Measurements from ENCODE around the gene USO1.
"Not testable (repeated sequence)": the region's sequence is repeated elsewhere in the genome, so short reads cannot be mapped to it uniquely, and the experiment has no call there.

USO1 gene

DNA sequence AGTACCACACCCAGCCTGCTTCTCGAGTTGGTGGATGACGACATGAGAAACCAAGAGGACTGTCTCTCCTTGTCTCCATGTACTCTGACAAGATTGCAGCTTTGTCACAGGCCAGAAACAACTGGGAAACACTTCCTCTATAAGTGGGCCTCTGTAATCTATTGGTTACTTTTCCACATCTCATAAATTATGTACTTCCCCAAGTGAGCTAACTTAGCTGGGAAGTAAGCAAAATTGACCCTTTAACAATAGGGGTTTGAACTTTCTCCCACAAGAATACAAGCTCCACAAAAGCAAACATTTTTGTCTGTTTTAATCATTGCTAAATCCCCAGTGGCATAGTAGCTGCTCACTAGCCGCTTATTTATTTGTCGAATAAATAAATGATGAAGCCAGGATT lies 14.1 kb upstream of the USO1 start:
- no peak overlapping the region for H3K9ac ChIP-seq (ENCODE audit: low read depth in 1 of 2, low read length in 2 of 2)
- H3K36me3 ChIP-seq (ENCODE audit: control insufficient read depth in 1 of 2, insufficient read depth in 2 of 2, low read length in 2 of 2) = no peaks in the 10 kb centered on the region
- H3K9me3 ChIP-seq (ENCODE audit: control insufficient read depth in 1 of 2, low read length in 2 of 2) = no peaks in the 10 kb centered on the region
- no peak overlapping the region for H3K27ac ChIP-seq (ENCODE audit: low read depth, low read length)
- H3K4me1 ChIP-seq (ENCODE audit: control insufficient read depth in 1 of 2, insufficient read depth in 2 of 2, low read length in 2 of 2) = no peaks in the 10 kb centered on the region
- H3K27me3 ChIP-seq (ENCODE audit: control insufficient read depth in 1 of 2, insufficient read depth in 2 of 2, low read length in 2 of 2) = no peaks in the 10 kb centered on the region
- H3K4me3 ChIP-seq (ENCODE audit: low read depth in 1 of 2, low read length in 2 of 2) = no peak overlapping the region

DNA sequence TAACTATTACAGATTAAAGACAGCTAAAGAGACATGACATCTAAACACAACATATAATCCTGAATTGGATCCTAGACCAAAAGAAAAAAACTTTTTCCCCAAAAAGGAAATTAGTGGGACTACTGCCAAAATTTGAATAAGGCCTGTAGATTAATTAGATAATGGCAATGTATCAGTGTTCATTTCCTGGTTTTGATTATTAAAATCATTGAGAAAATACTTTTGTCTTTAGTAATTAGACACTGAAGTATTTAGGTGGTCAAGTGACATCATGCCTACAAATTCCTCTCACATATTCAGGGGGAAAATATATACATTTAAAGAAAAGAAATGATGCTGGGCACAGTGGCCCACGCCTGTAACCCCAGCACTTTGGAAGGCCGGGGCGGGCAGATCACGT lies 10.4 kb upstream of the USO1 start:
- Histone ChIP-seq H3K9ac (ENCODE audit: low read depth in 1 of 2, low read length in 2 of 2) (no peak overlapping the region), H3K4me1 (ENCODE audit: control insufficient read depth in 1 of 2, insufficient read depth in 2 of 2, low read length in 2 of 2) (no peaks in the 10 kb centered on the region), H3K4me3 (ENCODE audit: low read depth in 1 of 2, low read length in 2 of 2) (no peak overlapping the region), H3K27me3 (ENCODE audit: control insufficient read depth in 1 of 2, insufficient read depth in 2 of 2, low read length in 2 of 2) (no peaks in the 10 kb centered on the region), H3K27ac (ENCODE audit: low read depth, low read length) (no peak overlapping the region), H3K9me3 (ENCODE audit: control insufficient read depth in 1 of 2, low read length in 2 of 2) (no peaks in the 10 kb centered on the region), H3K36me3 (ENCODE audit: control insufficient read depth in 1 of 2, insufficient read depth in 2 of 2, low read length in 2 of 2) (no peaks in the 10 kb centered on the region)

DNA sequence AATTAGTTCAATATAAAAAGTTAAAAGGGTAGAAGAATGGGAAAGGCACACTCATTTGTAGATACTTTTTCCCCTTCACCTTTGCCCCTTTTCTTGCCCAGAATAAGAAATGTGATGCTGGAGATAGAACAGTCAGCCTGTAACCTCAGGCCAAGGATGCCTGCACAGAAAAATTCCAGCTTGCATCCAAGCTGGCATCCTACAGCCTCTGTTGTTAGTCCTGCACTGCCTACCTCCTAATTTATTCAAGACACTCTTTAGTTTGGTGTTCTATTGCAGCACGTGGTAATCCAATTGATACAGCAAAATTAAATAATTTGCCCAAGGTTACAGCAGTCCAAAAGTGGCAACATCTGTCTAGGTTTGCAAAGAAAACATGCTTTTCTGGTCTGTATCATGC lies 9.7 kb upstream of the USO1 start:
- Histone ChIP-seq H3K9me3 (ENCODE audit: control insufficient read depth in 1 of 2, low read length in 2 of 2) (no peaks in the 10 kb centered on the region), H3K36me3 (ENCODE audit: control insufficient read depth in 1 of 2, insufficient read depth in 2 of 2, low read length in 2 of 2) (no peaks in the 10 kb centered on the region), H3K4me1 (ENCODE audit: control insufficient read depth in 1 of 2, insufficient read depth in 2 of 2, low read length in 2 of 2) (no peaks in the 10 kb centered on the region), H3K9ac (ENCODE audit: low read depth in 1 of 2, low read length in 2 of 2) (no peak overlapping the region), H3K27ac (ENCODE audit: low read depth, low read length) (no peak overlapping the region), H3K4me3 (ENCODE audit: low read depth in 1 of 2, low read length in 2 of 2) (no peak overlapping the region), H3K27me3 (ENCODE audit: control insufficient read depth in 1 of 2, insufficient read depth in 2 of 2, low read length in 2 of 2) (no peaks in the 10 kb centered on the region)

DNA sequence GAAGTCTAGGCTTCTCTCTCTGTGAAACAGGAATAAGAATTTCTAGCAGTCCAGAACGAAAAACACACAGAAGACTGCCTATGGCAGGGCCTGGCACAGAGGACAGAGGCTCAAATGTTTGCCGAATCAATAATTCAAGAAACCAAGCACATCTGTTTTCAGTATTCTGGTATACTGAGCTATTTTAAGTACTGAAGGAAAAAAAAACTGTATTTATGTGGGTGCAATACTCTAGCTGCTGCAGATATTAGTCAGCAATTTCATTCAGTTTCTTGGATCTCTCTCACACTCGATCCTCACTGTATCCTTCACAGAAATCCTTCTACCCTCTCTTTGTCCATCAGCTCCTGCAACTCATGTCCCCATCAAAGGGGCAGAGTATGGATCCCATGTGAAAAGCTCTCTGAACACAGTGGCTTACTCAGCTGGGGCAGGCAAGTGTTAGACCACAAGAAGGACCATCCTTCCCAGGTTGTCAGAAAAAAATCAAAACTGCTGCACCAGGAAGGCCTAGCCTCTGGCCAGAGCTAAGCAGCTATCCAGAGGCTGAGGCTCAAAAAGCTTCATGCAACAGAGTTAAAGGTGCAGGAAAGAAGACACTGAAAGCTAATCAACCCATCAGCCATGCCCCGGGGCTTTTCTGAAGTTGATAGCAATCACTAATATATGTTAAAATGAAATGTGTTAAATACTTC lies 9.1 kb upstream of the USO1 start:
- H3K4me1 ChIP-seq (ENCODE audit: control insufficient read depth in 1 of 2, insufficient read depth in 2 of 2, low read length in 2 of 2) = no peaks in the 10 kb centered on the region
- H3K27me3 ChIP-seq (ENCODE audit: control insufficient read depth in 1 of 2, insufficient read depth in 2 of 2, low read length in 2 of 2) = no peaks in the 10 kb centered on the region
- H3K4me3 ChIP-seq (ENCODE audit: low read depth in 1 of 2, low read length in 2 of 2) = no peak overlapping the region
- no peaks in the 10 kb centered on the region for H3K9me3 ChIP-seq (ENCODE audit: control insufficient read depth in 1 of 2, low read length in 2 of 2)
- no peaks in the 10 kb centered on the region for H3K36me3 ChIP-seq (ENCODE audit: control insufficient read depth in 1 of 2, insufficient read depth in 2 of 2, low read length in 2 of 2)
- H3K9ac ChIP-seq (ENCODE audit: low read depth in 1 of 2, low read length in 2 of 2) = no peak overlapping the region
- no peak overlapping the region for H3K27ac ChIP-seq (ENCODE audit: low read depth, low read length)

DNA sequence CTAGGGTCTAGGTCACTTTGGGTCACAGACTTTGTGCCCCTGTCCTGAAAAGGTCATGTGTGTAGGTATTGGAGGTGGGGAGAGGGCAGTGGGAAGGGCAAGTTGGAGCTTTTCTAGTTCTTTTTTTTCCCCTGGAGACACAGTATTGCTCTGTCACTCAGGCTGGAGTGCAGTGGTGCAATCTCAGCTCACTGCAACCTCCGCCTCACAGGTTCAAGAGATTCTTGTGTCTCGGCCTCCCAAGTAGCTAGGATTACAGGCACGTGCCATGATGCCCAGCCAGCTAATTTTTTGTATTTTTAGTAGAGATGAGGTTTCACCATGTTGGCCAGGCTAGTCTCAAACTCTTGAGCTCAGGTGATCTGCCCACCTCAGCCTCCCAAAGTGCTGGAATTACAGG lies 8.3 kb upstream of the USO1 start:
- not testable (repeated sequence) for H3K9me3 ChIP-seq (ENCODE audit: control insufficient read depth in 1 of 2, low read length in 2 of 2); H3K4me3 ChIP-seq (ENCODE audit: low read depth in 1 of 2, low read length in 2 of 2); H3K27ac ChIP-seq (ENCODE audit: low read depth, low read length); H3K27me3 ChIP-seq (ENCODE audit: control insufficient read depth in 1 of 2, insufficient read depth in 2 of 2, low read length in 2 of 2); H3K36me3 ChIP-seq (ENCODE audit: control insufficient read depth in 1 of 2, insufficient read depth in 2 of 2, low read length in 2 of 2); H3K9ac ChIP-seq (ENCODE audit: low read depth in 1 of 2, low read length in 2 of 2); H3K4me1 ChIP-seq (ENCODE audit: control insufficient read depth in 1 of 2, insufficient read depth in 2 of 2, low read length in 2 of 2)

DNA sequence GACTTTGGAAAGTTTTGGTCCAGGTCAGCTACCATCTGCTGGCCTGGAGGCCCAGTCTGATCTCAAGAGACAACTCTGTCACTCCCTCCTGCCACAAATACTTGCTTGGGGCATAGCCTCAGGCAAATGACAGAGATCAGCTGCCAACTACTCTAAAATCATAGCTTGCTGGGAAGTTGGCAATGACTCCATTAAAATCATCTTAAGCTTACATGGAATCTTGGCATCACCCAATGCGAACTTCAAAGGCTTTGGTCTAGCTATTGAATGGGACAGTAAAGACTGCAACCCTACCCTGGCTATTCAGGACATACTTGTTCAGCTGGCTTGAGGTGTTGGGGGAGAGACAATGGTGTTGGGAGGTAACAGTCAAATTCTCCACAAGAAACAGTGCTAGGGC lies 7.0 kb upstream of the USO1 start:
- no peaks in the 10 kb centered on the region for H3K36me3 ChIP-seq (ENCODE audit: control insufficient read depth in 1 of 2, insufficient read depth in 2 of 2, low read length in 2 of 2)
- no peak overlapping the region for H3K27ac ChIP-seq (ENCODE audit: low read depth, low read length)
- no peaks in the 10 kb centered on the region for H3K9me3 ChIP-seq (ENCODE audit: control insufficient read depth in 1 of 2, low read length in 2 of 2)
- H3K9ac ChIP-seq (ENCODE audit: low read depth in 1 of 2, low read length in 2 of 2) = no peak overlapping the region
- H3K4me3 ChIP-seq (ENCODE audit: low read depth in 1 of 2, low read length in 2 of 2) = no peak overlapping the region
- no peaks in the 10 kb centered on the region for H3K27me3 ChIP-seq (ENCODE audit: control insufficient read depth in 1 of 2, insufficient read depth in 2 of 2, low read length in 2 of 2)
- no peaks in the 10 kb centered on the region for H3K4me1 ChIP-seq (ENCODE audit: control insufficient read depth in 1 of 2, insufficient read depth in 2 of 2, low read length in 2 of 2)

DNA sequence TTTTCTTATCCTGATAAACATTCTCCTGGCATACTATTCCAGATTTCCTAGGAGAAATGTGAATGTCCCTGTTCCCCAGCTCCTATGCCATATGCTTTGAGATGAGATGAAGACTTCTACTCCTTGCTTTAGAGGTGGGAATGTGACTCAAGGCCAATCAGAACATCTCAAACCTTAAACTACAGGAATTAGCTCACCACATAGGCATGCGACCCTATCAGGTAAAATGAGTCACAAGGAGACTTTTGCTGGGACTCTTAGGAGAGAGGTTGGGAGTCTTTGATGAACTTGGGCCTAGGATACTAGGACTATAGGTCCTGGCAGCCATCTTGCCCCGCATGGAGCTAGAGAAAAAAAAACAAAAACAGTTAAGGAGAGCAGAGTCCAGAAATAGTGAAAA lies 5.8 kb upstream of the USO1 start:
- Histone ChIP-seq H3K27ac (ENCODE audit: low read depth, low read length) (no peak overlapping the region), H3K9ac (ENCODE audit: low read depth in 1 of 2, low read length in 2 of 2) (no peak overlapping the region), H3K9me3 (ENCODE audit: control insufficient read depth in 1 of 2, low read length in 2 of 2) (no peaks in the 10 kb centered on the region), H3K36me3 (ENCODE audit: control insufficient read depth in 1 of 2, insufficient read depth in 2 of 2, low read length in 2 of 2) (no peaks in the 10 kb centered on the region), H3K4me3 (ENCODE audit: low read depth in 1 of 2, low read length in 2 of 2) (no peak overlapping the region), H3K4me1 (ENCODE audit: control insufficient read depth in 1 of 2, insufficient read depth in 2 of 2, low read length in 2 of 2) (peaks cover 7% of the 10 kb centered on the region in 2 donors), H3K27me3 (ENCODE audit: control insufficient read depth in 1 of 2, insufficient read depth in 2 of 2, low read length in 2 of 2) (no peaks in the 10 kb centered on the region)

DNA sequence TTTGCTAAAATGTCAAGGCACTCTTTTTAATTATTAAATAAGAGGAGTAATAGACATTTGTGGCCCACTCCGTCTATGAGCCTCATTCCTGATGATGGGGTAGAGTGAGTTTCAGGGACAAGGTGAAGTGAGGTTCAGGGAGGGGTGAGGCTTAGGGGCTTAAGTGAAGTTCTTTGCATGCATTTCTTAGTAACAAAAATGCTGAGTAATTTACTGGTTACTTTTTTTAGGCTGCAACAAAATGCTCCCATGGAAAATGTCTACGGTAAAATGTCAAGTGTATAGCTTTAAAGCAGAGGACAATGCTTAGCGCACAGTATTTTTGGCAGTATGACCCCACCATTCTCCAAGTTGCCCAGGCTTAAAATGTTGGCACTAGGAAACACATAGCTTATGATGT lies 2.0 kb upstream of the USO1 start:
- Histone ChIP-seq H3K27ac (ENCODE audit: low read depth, low read length) (no peak overlapping the region), H3K4me3 (ENCODE audit: low read depth in 1 of 2, low read length in 2 of 2) (no peak overlapping the region), H3K4me1 (ENCODE audit: control insufficient read depth in 1 of 2, insufficient read depth in 2 of 2, low read length in 2 of 2) (peaks cover 21 to 23% of the 10 kb centered on the region in 2 donors), H3K27me3 (ENCODE audit: control insufficient read depth in 1 of 2, insufficient read depth in 2 of 2, low read length in 2 of 2) (no peaks in the 10 kb centered on the region), H3K9ac (ENCODE audit: low read depth in 1 of 2, low read length in 2 of 2) (no peak overlapping the region), H3K9me3 (ENCODE audit: control insufficient read depth in 1 of 2, low read length in 2 of 2) (no peaks in the 10 kb centered on the region), H3K36me3 (ENCODE audit: control insufficient read depth in 1 of 2, insufficient read depth in 2 of 2, low read length in 2 of 2) (no peaks in the 10 kb centered on the region)

DNA sequence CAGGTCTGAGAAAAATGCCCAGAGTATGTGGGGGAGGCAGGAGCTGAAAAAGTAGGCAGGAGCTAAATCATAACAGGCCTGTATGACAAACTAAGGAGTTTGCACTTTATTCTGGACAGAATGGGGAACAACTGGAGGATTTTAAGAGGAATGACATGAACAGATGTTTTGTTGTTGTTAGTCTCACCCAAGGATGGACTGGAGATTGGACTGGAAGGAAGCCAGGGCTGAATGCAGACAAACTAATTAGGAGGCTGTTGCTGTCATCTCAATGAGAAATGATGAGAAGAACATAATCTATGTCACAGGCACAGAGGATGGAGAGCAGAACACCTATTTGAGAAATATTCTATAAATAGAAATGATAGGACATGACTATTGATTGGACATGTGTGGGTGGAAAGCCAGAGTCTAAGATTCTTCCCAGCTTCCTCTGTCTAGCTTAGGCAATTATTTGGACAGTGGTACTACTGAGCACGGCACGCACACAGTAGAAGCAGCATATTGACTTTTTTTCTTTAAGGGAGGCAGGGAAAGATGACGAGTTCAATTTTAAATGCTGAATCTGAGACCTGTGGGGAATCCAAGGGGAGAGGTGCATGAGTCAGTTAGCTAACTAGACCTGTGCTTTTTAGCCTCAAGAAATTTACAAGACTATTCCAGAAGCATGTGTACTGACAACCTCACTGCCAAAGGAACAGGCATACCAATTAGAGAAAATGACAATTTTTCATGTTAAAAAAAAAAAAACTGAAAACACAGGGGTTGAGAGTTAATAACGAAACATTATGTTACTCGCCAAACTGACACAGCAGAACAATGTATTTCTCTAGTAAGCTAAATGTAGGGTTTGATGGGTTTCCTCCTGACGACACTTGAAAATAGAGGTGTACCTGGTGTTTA lies 963 bp upstream of the USO1 start:
- Histone ChIP-seq H3K36me3 (ENCODE audit: control insufficient read depth in 1 of 2, insufficient read depth in 2 of 2, low read length in 2 of 2) (no peaks in the 10 kb centered on the region), H3K4me1 (ENCODE audit: control insufficient read depth in 1 of 2, insufficient read depth in 2 of 2, low read length in 2 of 2) (peaks cover 22 to 23% of the 10 kb centered on the region in 2 donors), H3K27me3 (ENCODE audit: control insufficient read depth in 1 of 2, insufficient read depth in 2 of 2, low read length in 2 of 2) (no peaks in the 10 kb centered on the region), H3K27ac (ENCODE audit: low read depth, low read length) (peak overlapping the region; percentile 80), H3K9ac (ENCODE audit: low read depth in 1 of 2, low read length in 2 of 2) (peak overlapping the region; percentile 68 to 100), H3K9me3 (ENCODE audit: control insufficient read depth in 1 of 2, low read length in 2 of 2) (no peaks in the 10 kb centered on the region), H3K4me3 (ENCODE audit: low read depth in 1 of 2, low read length in 2 of 2) (peak overlapping the region; percentile 81 to 99)

DNA sequence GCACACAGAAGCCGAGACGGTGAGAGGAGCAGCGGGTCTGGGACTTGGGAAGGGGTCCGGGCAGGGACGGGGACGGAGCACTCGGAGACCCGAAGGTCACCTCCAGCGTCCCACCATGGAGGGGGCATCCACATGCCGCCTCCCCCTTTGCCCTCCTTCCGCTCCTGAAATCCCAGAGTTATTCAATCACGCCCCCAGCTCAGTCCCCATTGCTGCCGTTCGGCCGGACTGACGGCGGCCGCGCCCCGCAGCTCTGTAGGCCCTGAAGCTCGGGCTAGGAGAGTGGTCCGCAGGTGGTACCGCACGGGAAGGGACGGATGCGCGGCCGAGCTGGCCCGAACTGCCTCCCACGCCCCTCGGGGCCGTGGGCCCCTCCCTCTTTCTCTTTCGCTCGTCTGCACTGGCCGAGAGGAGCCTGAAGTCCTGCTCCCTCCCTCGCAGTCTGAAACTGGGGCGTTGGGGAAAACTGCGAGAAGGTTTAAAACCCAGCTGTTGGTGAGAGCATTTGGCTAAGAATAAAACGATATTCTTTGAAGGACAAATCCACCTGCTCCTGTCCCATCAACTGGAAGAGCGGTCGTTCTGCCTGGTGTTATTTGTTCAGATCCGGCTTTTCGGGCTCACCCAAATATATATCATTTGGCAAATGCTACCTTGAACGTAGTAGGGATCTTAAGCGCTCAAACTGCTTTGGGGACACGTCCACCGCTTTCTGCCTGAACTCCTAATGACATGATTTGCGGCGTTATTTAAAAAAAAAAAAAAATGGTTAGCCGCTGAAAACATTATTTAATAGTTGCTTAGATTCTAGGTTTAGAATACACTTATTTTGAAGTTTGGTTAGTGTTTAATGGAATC lies 719 bp downstream of the USO1 start:
- Histone ChIP-seq H3K27ac (ENCODE audit: low read depth, low read length) (peak overlapping the region; percentile 99), H3K9ac (ENCODE audit: low read depth in 1 of 2, low read length in 2 of 2) (peak overlapping the region; percentile 97 to 100), H3K9me3 (ENCODE audit: control insufficient read depth in 1 of 2, low read length in 2 of 2) (no peaks in the 10 kb centered on the region), H3K36me3 (ENCODE audit: control insufficient read depth in 1 of 2, insufficient read depth in 2 of 2, low read length in 2 of 2) (no peaks in the 10 kb centered on the region), H3K4me3 (ENCODE audit: low read depth in 1 of 2, low read length in 2 of 2) (peak overlapping the region; percentile 81 to 99), H3K27me3 (ENCODE audit: control insufficient read depth in 1 of 2, insufficient read depth in 2 of 2, low read length in 2 of 2) (no peaks in the 10 kb centered on the region), H3K4me1 (ENCODE audit: control insufficient read depth in 1 of 2, insufficient read depth in 2 of 2, low read length in 2 of 2) (peaks cover 22 to 23% of the 10 kb centered on the region in 2 donors)

All from duodenal mucosa (tissue), 2 donors.